ENCODE data around the gene VAMP3.
A peak's percentile ranks its signal among the peaks of the same experiment; 100 is the strongest.
"Not testable (repeated sequence)": the region's sequence is repeated elsewhere in the genome, so short reads cannot be mapped to it uniquely, and the experiment has no call there.

Gene VAMP3

DNA sequence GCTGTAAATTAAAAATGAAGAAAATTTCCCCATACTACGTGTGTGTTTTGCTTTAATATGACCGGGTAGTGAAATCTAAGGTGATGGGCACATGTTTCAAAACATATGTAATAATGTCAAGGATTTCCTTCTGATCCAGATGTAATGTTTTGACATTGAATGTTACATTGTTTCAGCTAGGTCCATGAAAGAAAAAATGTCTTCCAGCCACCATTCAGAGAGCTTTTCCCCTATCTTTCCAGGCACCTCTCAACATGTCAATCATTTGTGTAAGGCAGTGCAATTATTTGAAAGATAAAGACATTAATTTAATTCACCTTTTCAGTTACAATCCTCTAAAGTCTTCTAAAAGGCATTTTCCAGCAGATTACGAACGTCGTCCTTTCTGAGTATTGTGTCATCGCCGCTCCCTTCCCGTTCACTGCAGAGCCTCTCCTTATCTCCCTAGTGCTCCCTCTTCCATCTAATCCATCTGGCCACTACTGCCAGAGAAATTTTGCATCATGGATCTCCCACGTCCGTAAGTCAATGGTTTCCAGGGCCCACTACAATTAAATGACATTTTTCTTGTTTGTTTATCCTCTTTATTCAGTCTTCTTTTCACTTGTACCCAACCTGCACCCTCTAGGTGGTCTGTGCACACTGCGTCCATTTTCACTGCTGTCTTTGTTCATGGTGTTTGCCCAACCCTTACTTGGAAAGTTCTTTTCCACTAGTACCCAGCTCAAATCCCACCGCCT, 1.3 kb upstream of the VAMP3 start:
- no peak for DNase-seq

DNA sequence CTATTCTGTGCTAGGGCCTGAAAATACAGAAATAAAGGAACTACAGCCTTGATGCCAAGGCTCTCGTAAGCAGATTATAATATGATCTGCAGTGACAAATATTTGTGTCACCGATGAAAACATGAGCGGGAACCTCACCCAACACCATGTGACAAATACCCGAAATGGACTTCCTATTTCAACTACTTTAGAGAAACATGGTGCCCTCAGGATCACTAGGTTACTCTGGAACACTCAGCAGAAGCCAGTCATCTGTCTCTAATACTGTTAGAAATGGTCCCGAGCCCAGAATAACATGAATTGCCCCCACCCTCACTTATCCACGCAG, 463 bp upstream of the VAMP3 start:
- peak; percentile 62 for DNase-seq

DNA sequence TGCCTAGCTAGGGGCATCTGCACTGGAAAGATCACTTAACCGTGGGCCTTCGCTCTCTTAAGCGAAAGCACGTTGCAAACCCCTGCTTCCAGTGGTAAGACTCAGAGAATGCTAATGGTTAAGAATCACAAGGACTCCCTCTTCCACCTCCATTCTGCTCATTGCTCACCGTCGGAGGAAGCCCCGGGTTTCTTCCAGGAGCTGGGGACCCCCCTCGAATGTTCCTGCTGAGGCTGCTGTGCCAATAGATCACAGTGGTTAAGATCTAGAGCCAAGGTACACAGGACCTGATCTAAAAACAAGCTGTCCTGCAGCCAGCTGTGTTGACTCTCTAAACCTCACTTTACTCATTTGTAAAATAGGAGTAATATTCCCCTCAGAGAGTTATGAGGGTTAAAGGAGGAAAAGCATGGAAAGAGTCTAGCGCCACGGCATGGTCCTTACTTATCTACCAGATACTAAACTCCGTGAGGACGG, 765 bp downstream of the VAMP3 start:
- DNase-seq = peak; percentile 27

DNA sequence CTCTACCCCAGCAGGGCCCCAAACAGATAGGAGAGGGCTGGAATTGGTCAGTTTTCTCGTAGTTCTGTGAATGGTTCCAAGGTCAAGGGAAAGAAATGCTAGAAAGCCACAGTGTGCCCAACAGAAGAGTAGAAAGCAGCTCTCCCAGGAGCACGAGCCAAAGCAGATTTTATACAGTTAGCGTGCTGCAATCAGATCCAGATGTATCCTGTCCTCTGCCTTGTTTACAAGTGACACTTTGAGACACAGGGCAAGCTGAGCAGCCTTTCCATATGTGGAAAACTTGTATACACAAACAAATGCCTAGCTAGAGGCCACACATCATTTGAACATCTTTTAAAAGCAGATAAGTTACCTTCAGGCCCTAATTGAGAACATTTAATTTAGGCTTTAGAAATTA, 6.5 kb downstream of the VAMP3 start:
- DNase-seq = no peak

DNA sequence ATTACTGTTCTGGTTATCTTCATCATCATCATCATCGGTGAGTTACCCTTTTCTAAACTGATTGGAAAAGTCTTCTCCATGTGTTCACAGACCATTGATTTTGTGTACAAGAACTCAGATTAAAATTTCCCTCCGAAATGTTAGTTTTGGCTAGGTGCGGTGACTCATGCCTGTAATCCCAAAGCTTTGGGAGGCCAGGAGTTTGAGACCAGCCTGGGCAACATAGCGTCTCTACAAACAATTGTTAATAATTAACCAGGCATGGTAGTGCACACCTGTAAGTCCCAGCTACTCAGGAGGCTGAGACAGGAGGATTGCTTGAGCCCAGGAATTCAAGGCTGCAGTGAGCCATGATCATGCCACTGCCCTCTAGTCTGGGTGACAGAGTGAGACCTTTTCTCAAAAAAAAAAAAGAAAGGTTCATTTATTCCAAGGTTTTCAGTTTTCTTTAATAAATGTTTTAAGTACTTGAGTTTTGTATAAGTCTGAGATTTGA, 7.1 kb downstream of the VAMP3 start:
- no peak for DNase-seq

DNA sequence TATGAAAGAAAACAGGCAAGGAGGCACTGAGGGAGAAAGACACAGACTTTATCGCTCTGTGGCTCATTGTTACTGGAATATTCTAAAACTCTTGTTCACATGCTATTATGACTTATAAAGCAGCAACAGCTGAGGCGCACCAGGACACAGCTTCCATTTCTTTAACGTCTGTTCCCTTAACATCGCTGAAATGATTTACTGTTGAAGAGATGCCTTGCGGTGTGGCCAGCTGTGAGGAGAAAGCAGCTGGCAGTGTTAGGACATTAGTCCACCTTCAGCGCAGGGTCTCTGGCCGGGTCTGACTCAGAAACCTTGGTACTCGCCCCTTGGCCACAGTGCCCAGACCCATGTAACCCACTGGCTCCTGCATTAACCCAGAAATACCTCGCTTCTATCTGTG, 9.9 kb downstream of the VAMP3 start:
- no peak for DNase-seq

DNA sequence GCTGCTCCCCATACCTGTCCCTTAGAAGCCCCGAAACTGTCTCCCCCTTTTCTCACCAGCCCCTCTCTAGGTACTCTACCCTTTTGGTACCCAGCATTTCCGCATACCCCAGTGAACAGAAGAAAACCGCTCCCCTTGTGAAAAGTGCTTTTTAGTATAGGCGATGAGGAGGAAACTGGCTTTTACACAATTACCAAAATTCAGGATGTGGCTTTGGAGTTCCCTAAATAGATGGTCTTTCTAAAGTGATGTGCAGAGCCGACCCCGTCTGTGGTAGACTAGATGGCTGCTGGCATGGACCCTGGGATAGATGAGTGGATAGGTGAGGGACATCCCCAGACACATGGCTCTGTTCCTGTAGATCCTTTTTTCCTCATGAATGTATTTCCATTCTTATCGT, 10.4 kb downstream of the VAMP3 start:
- DNase-seq = peak; percentile 36

DNA sequence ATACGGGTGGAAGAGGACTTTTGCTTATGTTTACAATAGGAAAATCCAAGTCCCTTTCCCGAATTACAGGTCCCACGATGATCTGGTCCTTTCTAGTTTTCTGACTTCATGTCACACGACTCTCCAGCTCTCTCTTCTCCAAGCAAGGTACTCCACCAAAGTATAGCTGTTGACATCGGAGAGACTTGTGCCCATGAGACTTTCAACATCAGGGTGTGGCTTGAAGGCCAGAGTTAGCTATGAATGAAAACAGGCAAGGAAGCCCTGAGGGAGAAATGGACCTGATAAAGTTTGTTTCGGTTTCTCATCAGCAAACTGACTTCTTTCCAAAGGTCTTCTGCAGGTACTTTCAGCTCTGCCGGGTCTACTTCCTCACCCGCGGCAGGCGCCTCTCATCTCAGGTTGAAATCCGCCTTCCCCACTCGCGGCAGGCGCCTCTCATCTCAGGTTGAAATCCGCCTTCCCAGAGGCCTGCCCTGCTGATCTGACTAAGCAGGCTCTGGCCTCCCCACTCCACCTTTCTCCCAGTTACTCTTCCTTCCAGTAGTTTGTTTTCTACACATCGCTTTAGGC, 10.9 kb downstream of the VAMP3 start:
- no peak for DNase-seq

DNA sequence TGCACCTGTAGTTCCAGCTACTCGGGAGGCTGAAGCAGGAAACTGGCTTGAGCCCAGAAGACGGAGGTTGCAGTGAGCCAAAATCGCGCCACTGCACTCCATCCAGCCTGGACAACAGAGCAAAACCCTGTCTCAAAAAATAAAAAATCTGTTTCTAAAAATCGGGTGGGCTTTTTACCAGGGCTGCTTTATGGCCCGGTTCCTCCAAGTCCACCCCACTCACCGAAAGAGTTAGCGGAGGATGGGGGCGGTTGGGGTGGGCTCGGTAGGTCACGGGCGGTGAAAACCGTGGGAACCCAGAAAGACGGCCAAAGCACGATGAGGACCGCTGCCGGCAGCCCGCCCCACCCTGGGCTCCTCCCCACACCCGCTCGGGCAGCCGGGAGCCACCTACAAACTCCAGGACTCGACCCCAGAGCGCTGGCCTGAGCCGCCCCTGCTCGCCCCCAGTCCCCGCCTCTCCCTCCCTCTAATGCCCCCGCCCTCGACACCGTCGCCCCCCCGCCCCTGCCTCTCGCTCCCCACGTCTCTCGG, 12.1 kb downstream of the VAMP3 start:
- DNase-seq = peak; percentile 76

DNA sequence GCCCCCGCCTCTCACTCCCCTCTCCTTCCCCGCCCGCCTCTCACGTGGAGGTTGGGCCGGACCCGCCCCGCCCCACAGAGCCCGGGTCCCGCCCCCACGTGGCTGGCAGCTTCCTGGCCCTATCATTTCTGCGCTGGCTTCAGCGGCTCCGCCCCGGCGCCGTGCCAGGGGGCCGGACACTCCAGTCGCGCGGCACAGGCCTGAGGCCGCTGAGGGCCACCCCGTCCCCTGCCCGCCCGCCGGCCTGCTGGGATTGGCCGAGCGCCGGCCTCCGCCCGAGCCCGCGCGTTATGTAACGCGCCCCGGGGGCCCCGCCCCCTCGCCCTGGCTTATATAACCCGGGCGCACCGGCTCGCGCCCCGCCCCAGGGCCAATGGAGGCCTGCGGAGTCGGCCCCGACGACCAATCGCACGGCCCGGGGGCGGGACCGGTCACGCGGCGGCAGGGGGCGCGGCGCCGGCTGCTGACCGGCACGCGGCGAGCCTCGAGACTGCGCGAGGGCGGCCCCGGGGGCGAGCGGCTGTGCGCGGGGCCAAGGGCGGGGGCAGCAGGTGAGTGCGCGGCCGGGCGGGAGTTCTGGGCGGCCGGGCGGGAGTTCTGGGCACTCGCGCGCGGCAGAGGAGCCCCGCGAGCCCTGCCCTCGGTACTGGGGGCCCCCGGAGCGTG, 12.9 kb downstream of the VAMP3 start, which contains the start of gene PER3:
PER3 (plus strand) TSS at position 466 of the 666 bp plus-strand sequence. CDS start 587 bp downstream, outside the sequence.
- DNase-seq = peak; percentile 96

DNA sequence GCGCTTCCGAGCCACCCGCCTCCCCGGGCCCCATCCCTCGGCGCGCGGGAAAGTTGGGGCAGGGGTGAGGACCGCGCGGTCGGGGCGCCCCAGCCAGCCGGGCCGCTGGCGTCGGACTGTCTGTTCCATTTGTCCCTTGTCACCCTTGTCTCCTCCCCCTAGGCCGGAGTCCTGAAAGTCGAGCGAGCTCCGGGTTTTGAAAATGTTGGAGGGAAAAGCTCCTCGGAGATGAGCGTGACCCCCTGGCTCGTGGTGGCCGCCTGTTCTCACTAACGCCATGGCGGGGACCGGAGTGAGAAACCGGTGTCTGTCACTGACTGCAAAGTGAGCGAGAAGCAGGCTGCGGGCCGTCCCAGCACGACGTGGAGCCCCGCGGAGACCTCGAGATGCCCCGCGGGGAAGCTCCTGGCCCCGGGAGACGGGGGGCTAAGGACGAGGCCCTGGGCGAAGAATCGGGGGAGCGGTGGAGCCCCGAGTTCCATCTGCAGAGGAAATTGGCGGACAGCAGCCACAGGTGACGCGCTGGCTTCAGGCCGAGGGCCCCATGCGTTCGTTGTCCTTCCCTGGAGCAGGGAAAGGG, 13.5 kb downstream of the VAMP3 start:
- DNase-seq = no peak

DNA sequence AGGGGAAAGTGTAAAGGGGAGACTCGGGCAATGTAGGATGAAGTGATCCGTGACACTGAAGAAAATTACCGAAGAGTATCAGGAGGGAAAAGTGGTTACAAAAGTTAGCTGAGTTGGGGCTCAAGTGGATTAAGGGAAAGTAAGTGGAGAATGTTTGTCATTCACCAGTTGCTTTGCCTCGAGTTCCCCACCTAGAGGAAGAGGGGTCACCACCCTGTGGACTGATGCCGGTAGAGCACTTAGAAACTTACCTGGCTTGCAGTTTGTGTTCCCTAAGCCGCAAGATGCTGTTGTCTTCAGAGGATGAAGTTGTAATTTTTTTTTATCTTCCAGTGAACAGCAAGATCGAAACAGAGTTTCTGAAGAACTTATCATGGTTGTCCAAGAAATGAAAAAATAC, 14.0 kb downstream of the VAMP3 start:
- DNase-seq = no peak

DNA sequence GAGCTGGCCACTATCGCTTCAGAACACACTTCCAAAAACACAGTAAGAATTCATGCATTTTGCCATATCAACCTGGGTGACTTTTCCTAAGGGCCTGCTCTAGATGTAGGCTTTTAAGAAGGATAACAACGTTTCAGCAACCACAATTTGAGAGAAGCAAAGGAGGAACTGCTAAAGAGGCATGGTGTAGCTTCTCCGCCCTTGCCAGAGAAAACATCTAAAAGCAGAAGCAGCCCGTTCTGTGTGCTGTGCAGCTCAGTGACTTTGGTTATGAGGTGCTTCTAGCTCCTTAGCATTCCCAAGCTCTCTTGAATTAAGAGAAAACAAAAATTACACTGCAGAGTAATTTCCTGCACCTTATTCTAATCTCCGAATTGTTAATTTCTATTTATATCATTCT, 15.7 kb downstream of the VAMP3 start:
- no peak for DNase-seq

DNA sequence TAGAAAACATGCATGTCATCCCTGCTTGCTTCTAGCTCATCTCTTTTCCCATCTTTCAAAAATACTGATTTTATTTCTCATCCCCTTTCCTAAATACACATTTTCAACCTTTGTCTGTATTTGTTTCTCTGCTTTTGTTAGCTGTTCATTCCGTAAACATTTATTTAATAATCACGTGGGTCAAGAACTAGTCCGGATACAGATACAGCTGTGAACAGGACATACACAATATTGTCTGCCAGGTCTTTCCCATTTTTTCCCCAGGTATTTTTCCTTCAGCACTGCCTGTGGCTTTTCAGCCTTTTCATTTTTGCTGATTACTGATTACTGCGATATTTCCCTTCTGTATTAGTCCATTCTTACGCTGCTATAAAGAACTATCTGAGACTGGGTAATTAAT, 18.7 kb downstream of the VAMP3 start:
- DNase-seq = no peak

DNA sequence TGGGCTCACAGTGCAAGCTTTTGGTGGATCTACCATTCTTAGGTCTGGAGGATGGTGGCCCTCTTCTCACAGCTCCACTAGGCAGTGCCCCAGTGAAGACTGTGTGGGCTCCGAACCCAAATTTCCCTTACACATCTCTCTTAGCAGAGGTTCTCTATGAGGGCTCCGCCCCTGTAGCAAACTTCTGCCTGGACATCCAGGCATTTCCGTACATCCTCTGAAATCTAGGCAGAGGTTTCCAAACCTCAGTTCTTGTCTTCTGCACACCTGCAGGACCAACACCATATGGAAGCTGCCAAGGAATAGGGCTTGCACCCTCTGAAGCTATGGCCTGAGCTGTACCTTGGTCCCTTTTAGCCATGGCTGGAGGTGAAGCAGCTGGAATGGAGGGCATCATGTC, 19.9 kb downstream of the VAMP3 start:
- DNase-seq = not testable (repeated sequence)

DNA sequence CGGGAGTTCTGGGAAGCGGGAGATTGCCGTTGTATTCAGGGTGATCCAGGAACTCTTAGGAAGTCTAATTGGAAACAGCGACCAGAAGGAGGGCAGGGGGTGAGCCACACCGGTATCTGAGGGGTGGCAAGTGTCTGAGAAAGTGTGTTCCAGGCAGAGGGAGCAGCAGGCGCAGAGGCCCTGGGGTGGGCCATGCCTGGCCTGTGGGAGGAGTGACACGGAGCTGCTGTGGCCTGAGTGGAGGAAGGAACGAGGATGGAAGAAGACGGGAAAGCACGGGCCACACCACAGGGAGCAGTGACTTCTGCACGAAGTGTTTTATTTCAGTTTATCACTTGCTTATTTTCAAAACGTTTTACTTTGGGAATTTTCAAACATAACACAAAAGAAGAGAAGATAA, 24.3 kb downstream of the VAMP3 start:
- DNase-seq = no peak

DNA sequence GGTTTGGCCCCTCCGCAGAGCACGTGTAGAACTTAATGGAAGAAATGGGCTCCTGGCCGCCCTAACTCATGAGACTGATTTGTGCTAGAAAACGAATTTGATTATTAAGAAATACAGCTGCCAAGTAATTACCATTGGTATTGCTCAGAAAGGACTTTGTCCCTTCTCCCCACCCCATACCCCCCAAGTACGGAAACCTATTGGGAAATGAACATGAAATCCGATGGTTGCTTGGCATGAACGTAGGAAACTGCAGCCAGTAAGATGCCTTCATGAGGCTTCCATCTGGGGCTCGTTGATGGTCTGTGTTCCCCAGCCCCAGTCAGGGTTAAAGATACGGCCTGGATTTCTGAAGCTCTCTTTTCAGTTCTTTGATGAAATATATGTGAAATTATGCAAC, 34.4 kb downstream of the VAMP3 start:
- DNase-seq = no peak

DNA sequence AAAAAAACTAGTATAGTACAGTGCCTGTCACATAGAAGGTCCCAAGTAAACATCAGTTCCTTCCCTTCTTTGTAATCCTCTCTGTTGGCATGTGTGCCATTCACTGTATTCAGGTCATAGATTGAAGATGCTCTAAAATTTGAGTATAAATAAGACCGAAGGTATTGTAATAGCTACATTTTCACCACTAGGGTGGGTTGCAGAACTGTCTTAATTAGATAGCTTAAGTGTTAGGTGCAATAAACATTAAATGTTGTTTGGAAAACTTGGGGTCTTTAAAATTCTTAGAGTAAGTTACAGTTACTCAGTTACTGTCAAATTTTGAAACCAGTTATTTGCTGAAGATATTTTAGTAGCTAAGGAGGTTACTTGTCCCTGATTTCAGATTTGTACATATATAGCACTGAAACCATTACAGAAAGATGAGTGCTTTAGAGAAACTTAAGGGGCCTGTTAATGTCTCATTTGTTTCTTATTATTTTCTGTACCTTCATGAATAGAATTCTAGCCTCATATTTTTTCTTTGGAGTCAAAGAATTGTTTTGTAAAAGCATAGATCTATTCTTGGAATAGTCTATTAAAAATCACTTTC, 37.3 kb downstream of the VAMP3 start:
- peak; percentile 76 for DNase-seq

DNA sequence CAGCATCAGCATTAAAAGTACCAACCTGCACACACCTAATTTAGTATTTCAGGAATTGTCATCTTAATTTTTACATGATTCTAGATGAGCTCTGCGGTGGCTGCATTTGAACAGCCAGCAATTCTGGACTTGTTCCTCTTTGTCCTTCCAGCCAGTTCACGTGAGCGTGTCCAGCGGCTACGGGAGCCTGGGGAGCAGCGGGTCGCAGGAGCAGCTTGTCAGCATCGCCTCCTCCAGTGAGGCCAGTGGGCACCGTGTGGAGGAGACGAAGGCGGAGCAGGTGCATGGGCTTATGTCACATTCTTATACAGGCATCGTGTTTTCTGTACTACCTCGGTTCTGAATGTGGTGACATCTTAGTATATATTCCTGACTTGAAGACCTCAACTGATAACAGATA, 38.6 kb downstream of the VAMP3 start:
- no peak for DNase-seq

DNA sequence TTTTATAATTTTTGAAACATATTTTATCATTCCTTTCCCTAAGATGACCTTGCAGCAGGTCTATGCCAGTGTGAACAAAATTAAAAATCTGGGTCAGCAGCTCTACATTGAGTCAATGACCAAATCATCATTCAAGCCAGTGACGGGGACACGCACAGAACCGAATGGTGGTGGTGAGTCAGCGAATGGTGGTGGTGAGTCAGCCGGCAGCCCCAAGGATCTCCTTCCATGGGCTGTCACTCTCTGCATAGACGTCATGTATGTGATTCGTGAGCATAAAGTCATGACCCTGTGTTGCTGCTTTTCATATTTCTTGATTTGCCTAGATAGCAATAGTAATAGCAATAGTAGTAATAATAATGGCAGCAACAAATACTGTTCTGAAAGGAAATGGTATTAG, 39.3 kb downstream of the VAMP3 start:
- peak; percentile 36 for DNase-seq

DNA sequence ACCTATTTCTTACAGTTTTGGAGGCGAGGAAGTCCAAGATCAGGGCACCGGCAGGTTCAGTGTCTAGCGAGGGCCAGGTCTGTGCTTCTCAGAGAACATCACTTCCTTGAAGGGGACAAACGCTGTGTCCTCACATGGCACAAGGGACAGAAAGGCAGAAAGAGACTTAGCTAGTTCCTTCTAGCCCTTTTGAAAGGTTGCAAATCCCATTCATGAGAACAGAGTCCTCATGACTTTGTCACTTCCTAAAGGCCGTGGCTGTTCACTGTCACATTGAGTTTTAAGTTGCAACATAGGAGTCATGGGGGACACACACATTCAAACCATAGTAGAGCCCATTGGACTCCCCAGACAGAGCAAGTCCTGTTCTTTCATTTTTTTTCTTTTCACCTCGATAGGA, 40.4 kb downstream of the VAMP3 start:
- no peak for DNase-seq

DNA sequence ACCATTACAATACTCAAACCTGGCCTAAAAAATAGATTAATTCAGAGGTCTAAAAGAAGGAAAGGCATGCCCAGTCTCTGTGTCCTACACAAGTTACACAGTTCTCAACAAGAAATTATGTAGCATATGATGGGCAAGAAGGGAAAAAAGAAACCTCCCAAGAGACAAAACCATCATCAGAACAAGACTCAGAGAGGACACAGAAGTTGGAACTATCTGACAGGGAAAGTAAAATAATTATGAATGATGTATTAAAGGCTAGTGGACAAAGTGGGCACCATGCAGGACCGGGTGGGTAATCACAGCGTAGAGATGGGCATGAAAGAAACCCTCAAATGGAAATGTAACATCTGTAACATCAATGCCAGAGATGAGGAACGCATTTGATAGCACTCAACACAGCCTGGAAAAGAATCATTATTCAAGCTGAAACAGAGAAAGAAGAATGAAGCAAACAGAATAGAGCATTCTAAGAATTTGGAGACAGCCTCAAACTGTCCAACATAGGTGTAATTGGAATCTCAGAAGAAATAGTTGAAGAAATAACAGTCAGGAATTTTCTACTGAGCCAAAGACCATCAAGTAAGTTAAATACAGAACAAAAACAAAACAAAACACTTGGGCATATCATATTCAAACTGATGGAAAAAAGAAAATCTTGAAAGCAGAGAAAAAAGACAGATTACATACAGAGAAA, 42.7 kb downstream of the VAMP3 start:
- DNase-seq = no peak

Measured in hematopoietic multipotent progenitor cell treated with erythropoietin and hydrocortisone succinate and interleukin-3 and kit ligand, for 6 days (in vitro differentiated cells).